Ascending aorta (tissue), 2 donors: ENCODE data around the gene XRCC5. TPM values are rescaled to one million over a fixed set of nuclear protein-coding genes. Genes with fewer than 3 reads are reported as not detected.

Experiments used
- DNase-seq, 2 donors: peaks; one replicate each; pipeline ENCODE4 v3.0.0-alpha.2; 2019; ENCODE audit warnings: low spot score in 2 of 2
- H3K27ac ChIP-seq, 2 donors: fragments of 200-600 bp; sonication (generic); one replicate each; pipeline ENCODE4 v1.5.1; 2016 to 2017; ENCODE audit warnings: mild to moderate bottlenecking in 1 of 2
- H3K27me3 ChIP-seq: fragments of 200-600 bp; sonication (generic); one replicate; pipeline ENCODE4 v1.5.1; 2017
- H3K36me3 ChIP-seq, 2 donors: fragments of 200-600 bp; sonication (generic); one replicate each; pipeline ENCODE4 v1.5.1; 2016
- H3K4me1 ChIP-seq, 2 donors: fragments of 200-600 bp; sonication (generic); one replicate each; pipeline ENCODE4 v1.5.1; 2016 to 2017; ENCODE audit warnings: mild to moderate bottlenecking in 1 of 2
- H3K4me3 ChIP-seq, 2 donors: fragments of 200-600 bp; sonication (generic); one replicate each; pipeline ENCODE4 v1.5.1; 2016 to 2017; ENCODE audit warnings: mild to moderate bottlenecking in 1 of 2
- H3K9me3 ChIP-seq, 2 donors: fragments of 200-600 bp; sonication (generic); one replicate each; pipeline ENCODE4 v1.5.1; 2016
- intact Hi-C: fragments of 100-400 bp; cut with DNase I; formaldehyde crosslinking; loops from one replicate; pipeline ENCODE4 v1.15.1; 2023
- total RNA-seq: library from RNA; depleted of rRNA; stranded (reverse); fragments of >200 nt; gene quantifications from one replicate; pipeline ENCODE4 v1.1.0, GENCODE V29; 2016
- TF ChIP-seq, protein P1 (sequence below), 3 experiments: fragments of 200-600 bp in 2 of 3; fragments of 450-650 bp in 1 of 3; sonication (generic) in 2 of 3; IDR thresholded peaks; one replicate each; pipeline ENCODE4 v1.5.1; 2016 to 2019; ENCODE audit warnings: antibody characterized with exemption in 3 of 3, mild to moderate bottlenecking in 1 of 3, moderate library complexity in 1 of 3

The XRCC5 gene
- total RNA-seq, 1 donor from 2014 or later = 45.4 TPM

DNA sequence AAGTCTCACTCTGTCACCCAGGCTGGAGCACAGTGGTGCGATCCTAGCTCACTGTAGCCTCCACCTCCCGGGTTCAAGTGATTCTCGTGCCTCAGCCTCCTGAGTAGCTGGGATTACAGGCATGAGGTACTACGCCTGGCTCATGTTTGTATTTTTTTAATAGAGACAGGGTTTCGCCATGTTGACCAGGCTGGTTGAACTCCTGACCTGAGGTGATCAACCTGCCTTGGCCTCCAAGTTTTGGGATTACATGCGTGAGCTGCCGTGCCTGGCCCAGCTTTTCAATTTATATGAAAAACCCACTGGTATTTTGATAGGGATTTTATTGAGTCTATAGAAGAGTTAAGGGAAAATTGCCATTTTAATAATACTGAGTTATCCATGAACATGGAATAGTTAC is 63.3 kb downstream of the XRCC5 start:
- no peak for DNase-seq
- TF ChIP-seq, protein P1, sequence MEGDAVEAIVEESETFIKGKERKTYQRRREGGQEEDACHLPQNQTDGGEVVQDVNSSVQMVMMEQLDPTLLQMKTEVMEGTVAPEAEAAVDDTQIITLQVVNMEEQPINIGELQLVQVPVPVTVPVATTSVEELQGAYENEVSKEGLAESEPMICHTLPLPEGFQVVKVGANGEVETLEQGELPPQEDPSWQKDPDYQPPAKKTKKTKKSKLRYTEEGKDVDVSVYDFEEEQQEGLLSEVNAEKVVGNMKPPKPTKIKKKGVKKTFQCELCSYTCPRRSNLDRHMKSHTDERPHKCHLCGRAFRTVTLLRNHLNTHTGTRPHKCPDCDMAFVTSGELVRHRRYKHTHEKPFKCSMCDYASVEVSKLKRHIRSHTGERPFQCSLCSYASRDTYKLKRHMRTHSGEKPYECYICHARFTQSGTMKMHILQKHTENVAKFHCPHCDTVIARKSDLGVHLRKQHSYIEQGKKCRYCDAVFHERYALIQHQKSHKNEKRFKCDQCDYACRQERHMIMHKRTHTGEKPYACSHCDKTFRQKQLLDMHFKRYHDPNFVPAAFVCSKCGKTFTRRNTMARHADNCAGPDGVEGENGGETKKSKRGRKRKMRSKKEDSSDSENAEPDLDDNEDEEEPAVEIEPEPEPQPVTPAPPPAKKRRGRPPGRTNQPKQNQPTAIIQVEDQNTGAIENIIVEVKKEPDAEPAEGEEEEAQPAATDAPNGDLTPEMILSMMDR (IDR thresholded peaks at IDR 0.05) = no peak
- H3K27me3 ChIP-seq = no peaks in the 10 kb centered on the region
- no peak overlapping the region for H3K27ac ChIP-seq
- no peaks in the 10 kb centered on the region for H3K4me1 ChIP-seq
- H3K4me3 ChIP-seq = no peak overlapping the region
- intact Hi-C loops = no loop called here
- H3K36me3 ChIP-seq = peaks cover 13 to 45% of the 10 kb centered on the region in 2 donors
- H3K9me3 ChIP-seq = no peaks in the 10 kb centered on the region

DNA sequence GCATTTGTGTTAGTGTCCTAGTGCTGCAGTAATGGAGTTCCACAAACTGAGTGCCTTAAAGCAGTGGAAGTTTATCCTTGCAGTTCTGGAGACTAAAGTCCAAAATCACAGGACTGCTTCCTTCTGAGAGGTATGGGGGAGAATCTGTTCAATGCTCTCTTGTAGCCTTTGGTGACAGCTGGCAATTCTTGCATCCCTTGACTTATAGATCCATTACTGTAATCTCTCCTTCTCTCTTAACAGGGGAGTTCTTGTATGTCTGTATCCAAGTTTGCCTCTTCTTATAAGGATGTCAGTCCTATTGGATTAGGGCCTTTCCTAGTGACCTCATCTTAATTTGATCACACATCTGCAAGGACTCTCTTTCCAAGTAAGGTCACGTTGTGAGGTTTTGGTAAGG is 69.9 kb downstream of the XRCC5 start:
- intact Hi-C loops = no loop called here
- TF ChIP-seq, protein P1 (IDR thresholded peaks at IDR 0.05) = no peak
- H3K4me1 ChIP-seq = no peaks in the 10 kb centered on the region
- no peak for DNase-seq
- H3K27me3 ChIP-seq = no peaks in the 10 kb centered on the region
- H3K36me3 ChIP-seq = peaks cover 3 to 43% of the 10 kb centered on the region in 2 donors
- H3K9me3 ChIP-seq = no peaks in the 10 kb centered on the region
- H3K27ac ChIP-seq = no peak overlapping the region
- H3K4me3 ChIP-seq = no peak overlapping the region

DNA sequence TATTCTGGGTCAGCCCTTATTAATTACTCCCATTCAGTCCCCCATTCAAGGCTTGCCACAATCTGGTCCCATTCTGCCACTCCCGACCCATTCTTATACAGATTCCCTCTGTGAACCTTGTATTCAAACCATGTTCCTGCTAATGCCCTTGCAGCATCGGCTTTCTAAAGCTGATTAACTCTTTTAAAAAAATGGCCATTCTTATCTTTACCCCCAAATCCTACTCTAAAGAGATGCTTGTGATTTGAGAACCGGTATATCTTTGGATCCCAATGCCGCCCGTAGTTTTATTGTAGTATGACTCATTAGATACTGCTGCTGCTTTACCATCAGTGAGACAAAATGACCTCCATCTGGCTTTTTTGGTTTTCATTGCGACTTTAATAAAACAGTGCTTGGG is 72.2 kb downstream of the XRCC5 start:
- no peak for DNase-seq
- Histone ChIP-seq H3K9me3 (no peaks in the 10 kb centered on the region), H3K27me3 (no peaks in the 10 kb centered on the region), H3K4me3 (no peak overlapping the region), H3K36me3 (peaks cover 0 to 32% of the 10 kb centered on the region in 2 donors), H3K4me1 (no peaks in the 10 kb centered on the region), H3K27ac (no peak overlapping the region)
- intact Hi-C loops = no loop called here
- TF ChIP-seq, protein P1 (IDR thresholded peaks at IDR 0.05) = no peak

- TF ChIP-seq, protein P1 (IDR thresholded peaks at IDR 0.05) = no peak
- Histone ChIP-seq H3K36me3 (peaks cover 0 to 32% of the 10 kb centered on the region in 2 donors), H3K4me1 (no peaks in the 10 kb centered on the region), H3K27me3 (no peaks in the 10 kb centered on the region), H3K27ac (no peak overlapping the region), H3K4me3 (no peak overlapping the region), H3K9me3 (no peaks in the 10 kb centered on the region)
- no peak for DNase-seq
- intact Hi-C loops = no loop called here
Measured at GRCh38 chr2:216181953-216182461, 72.9 kb downstream of the XRCC5 start.

DNA sequence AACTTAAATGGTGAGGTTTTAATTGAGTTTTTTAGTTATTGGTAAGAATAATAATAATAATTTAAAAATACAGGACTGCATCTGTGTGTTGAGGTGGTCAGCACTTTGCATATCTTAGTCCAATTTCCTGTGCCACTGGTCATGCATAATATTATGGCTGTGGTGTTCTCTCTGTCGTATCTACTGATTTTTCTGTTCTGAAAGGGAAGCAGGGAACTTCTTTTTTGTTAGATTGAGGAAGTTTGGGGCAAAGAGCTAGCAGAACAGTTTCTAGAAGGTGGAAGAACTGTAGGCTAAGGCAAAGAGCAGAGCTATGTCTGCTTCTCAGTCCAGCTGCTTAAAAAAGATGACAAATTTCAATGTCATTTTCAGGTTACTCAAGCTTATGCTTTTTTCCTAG is 74.3 kb downstream of the XRCC5 start:
- Histone ChIP-seq H3K4me3 (no peak overlapping the region), H3K36me3 (peaks cover 0 to 32% of the 10 kb centered on the region in 2 donors), H3K27ac (no peak overlapping the region), H3K4me1 (peaks cover 2 to 8% of the 10 kb centered on the region in 2 donors), H3K27me3 (no peaks in the 10 kb centered on the region), H3K9me3 (no peaks in the 10 kb centered on the region)
- intact Hi-C loops = no loop called here
- TF ChIP-seq, protein P1 (IDR thresholded peaks at IDR 0.05) = no peak
- no peak for DNase-seq

GRCh38 chr2:216188559-216188850 is 79.4 kb downstream of the XRCC5 start:
- Histone ChIP-seq H3K27me3 (no peaks in the 10 kb centered on the region), H3K4me1 (peaks cover 3 to 16% of the 10 kb centered on the region in 2 donors), H3K9me3 (no peaks in the 10 kb centered on the region), H3K27ac (no peak overlapping the region), H3K36me3 (peaks cover 21 to 34% of the 10 kb centered on the region in 2 donors), H3K4me3 (no peak overlapping the region)
- no peak for DNase-seq
- TF ChIP-seq, protein P1 (IDR thresholded peaks at IDR 0.05) = no peak
- intact Hi-C loops = no loop called here
